Peyer's patch (tissue), 4 donors: ENCODE measurements around the gene MARCHF2.

Experiments
- CTCF ChIP-seq, 6 experiments: fragments of 450-650 bp in 4 of 6; fragments of 200-600 bp in 2 of 6; sonication (generic) in 1 of 6; IDR thresholded peaks; one replicate each; pipeline ENCODE4 v1.5.1; 2017 to 2019; ENCODE audit warnings: antibody characterized with exemption in 6 of 6, mild to moderate bottlenecking in 3 of 6, moderate library complexity in 1 of 6
- POLR2A ChIP-seq, 2 donors: fragments of 450-650 bp; IDR thresholded peaks; one replicate each; pipeline ENCODE4 v1.5.1; 2017; ENCODE audit warnings: antibody characterized with exemption in 2 of 2, mild to moderate bottlenecking in 2 of 2, moderate library complexity in 2 of 2

- no peak for TF ChIP-seq CTCF (IDR thresholded peaks at IDR 0.05)
- no peak for TF ChIP-seq POLR2A (IDR thresholded peaks at IDR 0.05)
Measured at GRCh38 chr19:8451885-8452284, 38.8 kb downstream of the MARCHF2 start.
